K562 (cell line): ENCODE measurements around the gene LLGL1. TPM values are rescaled to one million over a fixed set of nuclear protein-coding genes. Genes with fewer than 3 reads are reported as not detected.

ENCODE experiments used
- ARID2 ChIP-seq: fragments of 450-650 bp; IDR thresholded peaks from 2 replicates; pipeline ENCODE4 v1.6.1; 2017; ENCODE audit warnings: antibody characterized with exemption, mild to moderate bottlenecking
- BHLHE40 ChIP-seq: IDR thresholded peaks from 2 replicates; pipeline ENCODE4 v1.6.1; 2011; ENCODE audit warnings: low read length, improper control_type of control experiment
- BMI1 ChIP-seq: fragments of 150-350 bp; IDR thresholded peaks from 2 replicates; pipeline ENCODE4 v1.6.1; 2014; ENCODE audit warnings: low read length
- CEBPZ ChIP-seq: fragments of 150-350 bp; IDR thresholded peaks from 2 replicates; pipeline ENCODE4 v1.6.1; 2014; ENCODE audit warnings: low read depth, mild to moderate bottlenecking, low read length, borderline replicate concordance
- DEAF1 ChIP-seq: fragments of 450-650 bp; formaldehyde crosslinking; IDR thresholded peaks from 2 replicates; pipeline ENCODE4 v1.4.0; 2020; ENCODE audit warnings: mild to moderate bottlenecking, moderate library complexity
- EHMT2 ChIP-seq: fragments of 450-650 bp; IDR thresholded peaks from 2 replicates; pipeline ENCODE4 v1.6.1; 2018; ENCODE audit warnings: antibody characterized with exemption
- GTF3C2 ChIP-seq: IDR thresholded peaks from 3 replicates; pipeline ENCODE4 v1.6.1; 2011; ENCODE audit warnings: borderline replicate concordance, mild to moderate bottlenecking, moderate library complexity; ENCODE audit not compliant: insufficient read length; ENCODE audit errors: extremely low read depth
- MYNN ChIP-seq, 2 experiments: sonication (generic); formaldehyde crosslinking in 1 of 2; IDR thresholded peaks; 2 replicates each; pipeline versions ENCODE4 v1.5.0 to v1.6.1; 2016 to 2020; ENCODE audit warnings: antibody characterized with exemption in 1 of 2, missing genetic modification reagents in 1 of 2
- PHF8 ChIP-seq: fragments of 200-600 bp; sonication (generic); IDR thresholded peaks from 2 replicates; pipeline ENCODE4 v1.6.1; 2012; ENCODE audit warnings: mixed run types, mild to moderate bottlenecking, inconsistent platforms, low read length, moderate library complexity, borderline replicate concordance
- RFX1 ChIP-seq: fragments of 450-650 bp; IDR thresholded peaks from 2 replicates; pipeline ENCODE4 v1.6.1; 2016; ENCODE audit warnings: mild to moderate bottlenecking, moderate library complexity
- TCFL5 ChIP-seq: fragments of 250-450 bp; sonication (Bioruptor Pico); conservative IDR thresholded peaks from 2 replicates; pipeline ENCODE4 v1.6.1; 2021; ENCODE audit warnings: mild to moderate bottlenecking, moderate library complexity, matching md5 sums
- TSC22D4 ChIP-seq: fragments of 450-650 bp; IDR thresholded peaks from 2 replicates; pipeline ENCODE4 v1.6.1; 2016; ENCODE audit warnings: missing genetic modification characterization, missing biosample characterization, control low read depth
- USF1 ChIP-seq: sonication (generic); formaldehyde crosslinking; IDR thresholded peaks from 2 replicates; pipeline ENCODE4 v1.9.0; 2022; ENCODE audit warnings: mild to moderate bottlenecking, missing genetic modification reagents
- ZFP30 ChIP-seq: fragments of 250-450 bp; sonication (Bioruptor Pico); IDR thresholded peaks from 2 replicates; pipeline ENCODE4 v1.8.0; 2022; ENCODE audit warnings: moderate library complexity, mild to moderate bottlenecking, inconsistent platforms, borderline replicate concordance
- ZNF277 ChIP-seq: fragments of 250-450 bp; sonication (Bioruptor Pico); IDR thresholded peaks from 2 replicates; pipeline ENCODE4 v1.8.0; 2022; ENCODE audit warnings: inconsistent platforms, mild to moderate bottlenecking, moderate library complexity, borderline replicate concordance
- ZNF282 ChIP-seq: sonication (generic); formaldehyde crosslinking; IDR thresholded peaks from 2 replicates; pipeline ENCODE4 v1.8.1; 2023; ENCODE audit warnings: missing genetic modification reagents
- ZNF707 ChIP-seq: fragments of 250-450 bp; sonication (Bioruptor Pico); conservative IDR thresholded peaks from 2 replicates; pipeline ENCODE4 v1.8.0; 2022; ENCODE audit warnings: inconsistent platforms, mild to moderate bottlenecking, moderate library complexity
- polyA plus RNA-seq, 8 experiments: library from polyadenylated mRNA; depleted of rRNA in 4 of 8; stranded (reverse) in 5 of 8; unstranded in 3 of 8; fragments of >200 nt; fragmentation: Nextera tagmentation in 2 of 8; fragmentation: Illumina TruSeq in 1 of 8; extraction: Ambion mirVana in 2 of 8; extraction: Trizol in 1 of 8; gene quantifications; 2 replicates each; pipeline versions ENCODE4 v1.2.1 to v1.2.3, GENCODE V29; 2011 to 2014; ENCODE audit warnings: inconsistent platforms in 1 of 8, missing spikeins in 1 of 8
- total RNA-seq, 7 experiments: library from RNA; depleted of rRNA in 6 of 7; stranded (reverse); fragments of >200 nt in 6 of 7; fragmentation: Illumina TruSeq in 2 of 7; extraction: Trizol in 2 of 7; gene quantifications; 2 replicates each; pipeline versions ENCODE4 v1.2.1 to v1.2.3, GENCODE V29; 2011 to 2021; ENCODE audit warnings: low replicate concordance in 1 of 7

The LLGL1 gene
- total and polyA plus RNA-seq, 9 of the 15 experiments (the other 6 are each of a cell fraction or from before 2014, with no cell fraction given), result 0.11 to 12.9 (median 5.3) TPM; not detected in 1

- TF ChIP-seq CEBPZ, result peak; percentile 32; the same call in 1 of the 2 replicates
- TF ChIP-seq ZFP30 (CRISPR knock-in tag), result no peak
- TF ChIP-seq USF1, result peak; percentile 63
- TF ChIP-seq TCFL5 (CRISPR knock-in tag), result no peak
- TF ChIP-seq BMI1, result no peak
- TF ChIP-seq DEAF1 (CRISPR knock-in tag), result no peak
- no peak for TF ChIP-seq GTF3C2
- no peak for TF ChIP-seq ZNF282 (CRISPR knock-in tag)
- TF ChIP-seq ARID2, result no peak
- TF ChIP-seq PHF8, result peak; percentile 63
- no peak for TF ChIP-seq ZNF277 (CRISPR knock-in tag)
- TF ChIP-seq RFX1, result no peak
- TF ChIP-seq BHLHE40, result peak; percentile 22; the same call in 1 of the 2 replicates
- TF ChIP-seq MYNN (IDR thresholded peaks at IDR 0.05), result no peak
- no peak for TF ChIP-seq MYNN (CRISPR knock-in tag; IDR thresholded peaks at IDR 0.05)
- no peak for TF ChIP-seq EHMT2
- no peak for TF ChIP-seq TSC22D4 (tag)
- TF ChIP-seq ZNF707 (CRISPR knock-in tag), result no peak
Observed at GRCh38 chr17:18260332-18261145, 35.1 kb downstream of the LLGL1 start, which contains the start of gene MIEF2 (continued).
